GM19193 (cell line): Measurements from ENCODE around the gene PGA5.

Experiments
- POLR2A ChIP-seq: IDR thresholded peaks from 4 replicates; pipeline ENCODE4 v1.6.1; 2011; ENCODE audit not compliant: insufficient read depth, insufficient read length; ENCODE audit errors: extremely low read depth

The PGA5 gene

GRCh38 chr11:61264371-61264770 is 23.4 kb downstream of the PGA5 start:
- TF ChIP-seq POLR2A, result no peak

DNA sequence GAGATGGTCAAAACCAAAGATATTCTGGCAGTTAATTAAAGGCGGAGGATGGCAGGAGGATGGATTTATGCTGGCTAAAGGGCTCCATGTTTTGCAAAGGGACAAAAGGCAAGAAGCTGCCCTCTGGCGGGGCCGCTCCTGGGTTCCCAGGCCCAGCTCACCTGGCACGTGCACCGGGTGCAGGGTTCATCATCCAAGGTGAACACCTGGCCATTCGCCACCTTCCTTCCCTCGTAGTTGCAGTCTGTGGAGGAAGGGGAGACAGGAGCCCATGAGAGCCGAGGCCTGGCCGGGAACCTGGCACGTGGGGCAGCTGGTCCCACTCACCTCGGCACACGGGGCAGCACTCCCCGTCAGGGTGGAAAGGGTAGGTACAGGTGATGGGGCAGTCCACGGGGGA is 23.8 kb downstream of the PGA5 start:
- no peak for TF ChIP-seq POLR2A

DNA sequence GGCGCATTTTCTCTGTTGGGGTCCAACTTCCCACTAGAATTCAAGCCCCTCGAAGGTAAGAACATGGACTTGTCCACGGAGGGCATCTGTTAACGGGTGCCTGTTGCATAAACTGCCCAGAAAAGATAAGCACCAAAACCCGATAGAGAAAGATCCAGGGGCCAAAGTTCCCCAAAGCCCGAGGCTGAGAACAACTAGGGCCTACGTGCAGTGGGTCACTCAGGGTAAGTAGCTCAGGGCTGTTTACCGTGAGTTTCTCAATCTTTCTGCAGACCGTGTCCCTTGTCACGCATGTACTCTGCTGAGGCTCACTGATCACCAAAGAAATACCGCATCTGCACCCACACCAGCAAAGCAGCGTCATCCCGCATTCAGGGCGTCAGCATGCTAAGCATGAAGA is 24.4 kb downstream of the PGA5 start:
- no peak for TF ChIP-seq POLR2A

DNA sequence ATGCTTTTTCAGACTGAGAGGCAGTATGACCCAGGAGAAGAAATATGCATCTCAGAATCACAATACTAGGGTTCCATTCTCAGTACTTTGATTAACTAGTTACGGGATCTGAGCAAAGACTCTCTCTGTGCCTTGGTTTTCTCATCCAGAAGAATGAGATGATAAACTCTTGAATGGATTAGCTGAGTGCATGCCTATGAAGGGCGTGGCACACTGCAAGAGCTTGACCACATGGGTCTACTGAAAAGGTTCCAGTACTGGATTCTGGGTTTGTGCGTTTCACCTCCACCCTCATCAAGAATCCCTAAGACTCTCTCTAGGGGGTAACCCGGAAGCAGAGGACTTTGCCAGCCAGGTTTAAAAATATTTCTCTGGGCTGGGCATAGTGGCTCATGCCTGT is 25.6 kb downstream of the PGA5 start:
- no peak for TF ChIP-seq POLR2A

GRCh38 chr11:61267437-61267841 is 26.5 kb downstream of the PGA5 start:
- TF ChIP-seq POLR2A, result no peak

DNA sequence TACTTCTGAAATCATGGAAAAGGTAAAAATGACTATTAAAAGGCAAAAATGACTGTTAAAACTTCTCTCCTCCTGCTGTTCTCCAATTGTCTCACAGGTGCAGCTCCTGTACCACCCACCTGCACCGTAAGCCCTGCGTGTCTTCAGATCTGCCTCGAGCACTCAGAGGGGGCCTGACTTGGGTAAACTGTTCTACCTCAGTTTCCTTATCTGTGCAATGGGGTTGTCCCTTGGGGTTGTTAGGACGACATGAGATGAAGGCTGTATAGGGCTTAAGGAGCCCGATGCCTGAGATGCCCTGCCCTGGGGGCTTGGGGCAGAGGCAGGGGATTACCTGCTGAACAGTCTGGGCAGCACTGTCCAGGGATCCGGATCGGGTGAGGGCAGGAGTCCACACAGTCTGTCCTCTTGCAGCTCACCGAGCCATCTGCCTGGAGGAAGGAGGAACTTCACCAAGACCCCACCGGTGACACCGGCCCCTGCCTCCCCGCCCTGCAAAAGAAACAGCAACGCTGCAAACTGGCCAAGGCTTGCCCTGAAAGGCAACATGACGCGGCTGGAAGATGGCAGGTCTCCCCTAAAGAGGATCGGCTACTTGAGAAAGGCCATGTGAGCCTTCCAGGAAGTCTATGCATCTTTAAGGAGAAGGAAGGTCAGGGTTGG is 27.7 kb downstream of the PGA5 start:
- no peak for TF ChIP-seq POLR2A

DNA sequence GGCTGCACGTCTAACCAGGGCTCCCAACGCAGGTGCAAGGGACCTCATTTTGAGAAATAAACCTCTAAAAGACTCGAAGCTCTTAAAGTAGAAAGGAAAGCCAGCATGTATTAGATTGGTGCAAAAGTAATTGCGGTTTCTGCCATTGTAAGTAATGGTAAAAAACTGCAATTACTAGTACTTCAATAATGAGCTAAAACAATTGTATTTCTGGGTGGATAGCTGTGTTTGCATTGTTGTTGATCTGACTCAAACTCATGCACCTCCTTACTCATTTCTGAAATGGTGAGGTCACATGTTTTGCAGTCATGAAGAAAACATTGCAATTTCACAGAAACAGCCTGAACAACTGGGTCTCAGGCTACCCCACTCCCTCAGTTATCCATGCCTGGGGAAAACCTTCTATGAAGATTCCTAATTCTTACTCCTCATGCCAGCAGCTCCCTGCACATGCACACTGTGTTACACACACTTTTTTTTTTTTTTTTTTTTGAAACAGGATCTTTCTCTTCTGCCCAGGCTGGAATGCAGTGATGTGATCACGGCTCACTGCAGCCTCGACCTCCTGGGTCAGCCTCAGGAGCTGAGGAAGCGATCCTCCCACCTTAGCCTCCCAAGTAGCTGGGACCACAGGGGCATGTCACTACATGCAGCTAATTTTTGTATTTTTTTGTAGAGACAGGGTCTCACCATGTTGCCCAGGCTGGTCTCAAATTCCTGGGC is 29.5 kb downstream of the PGA5 start:
- no peak for TF ChIP-seq POLR2A

DNA sequence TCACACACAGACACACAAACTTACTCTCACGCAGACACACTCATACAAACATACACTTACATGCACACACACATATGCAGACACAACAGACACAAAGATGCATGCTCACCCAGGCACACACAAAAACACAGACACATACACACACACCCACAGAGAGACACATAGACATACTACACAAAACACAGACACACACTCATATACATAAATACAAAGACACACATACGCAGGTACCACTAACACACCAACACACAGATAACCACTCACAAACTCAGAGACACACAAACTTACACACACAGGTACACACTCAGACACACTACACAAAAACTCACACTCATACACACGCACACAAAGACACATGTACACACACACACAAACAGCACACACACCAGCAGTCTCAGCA is 31.8 kb downstream of the PGA5 start:
- TF ChIP-seq POLR2A, result no peak

GRCh38 chr11:61273178-61274078 is 32.5 kb downstream of the PGA5 start:
- no peak for TF ChIP-seq POLR2A

GRCh38 chr11:61274084-61274483 is 33.1 kb downstream of the PGA5 start:
- TF ChIP-seq POLR2A, result no peak

DNA sequence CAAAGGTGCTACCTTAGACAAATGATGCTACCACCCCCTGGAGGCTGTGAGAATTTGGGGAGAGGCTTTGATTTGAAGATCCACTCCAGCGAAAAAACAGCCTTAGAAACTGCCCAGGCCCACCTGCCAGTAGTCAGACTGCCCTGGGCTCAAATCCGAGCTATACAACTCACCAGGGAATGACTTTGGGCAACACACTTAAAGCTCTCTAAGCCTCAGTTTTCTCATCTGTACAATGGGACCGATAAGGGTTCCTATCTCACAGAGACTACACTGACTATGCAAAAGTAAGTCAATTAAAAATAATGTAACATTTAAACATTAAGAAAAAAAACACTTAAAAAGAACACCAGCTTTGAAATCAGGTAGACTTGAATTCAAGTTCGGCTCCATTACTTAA is 34.2 kb downstream of the PGA5 start:
- no peak for TF ChIP-seq POLR2A

DNA sequence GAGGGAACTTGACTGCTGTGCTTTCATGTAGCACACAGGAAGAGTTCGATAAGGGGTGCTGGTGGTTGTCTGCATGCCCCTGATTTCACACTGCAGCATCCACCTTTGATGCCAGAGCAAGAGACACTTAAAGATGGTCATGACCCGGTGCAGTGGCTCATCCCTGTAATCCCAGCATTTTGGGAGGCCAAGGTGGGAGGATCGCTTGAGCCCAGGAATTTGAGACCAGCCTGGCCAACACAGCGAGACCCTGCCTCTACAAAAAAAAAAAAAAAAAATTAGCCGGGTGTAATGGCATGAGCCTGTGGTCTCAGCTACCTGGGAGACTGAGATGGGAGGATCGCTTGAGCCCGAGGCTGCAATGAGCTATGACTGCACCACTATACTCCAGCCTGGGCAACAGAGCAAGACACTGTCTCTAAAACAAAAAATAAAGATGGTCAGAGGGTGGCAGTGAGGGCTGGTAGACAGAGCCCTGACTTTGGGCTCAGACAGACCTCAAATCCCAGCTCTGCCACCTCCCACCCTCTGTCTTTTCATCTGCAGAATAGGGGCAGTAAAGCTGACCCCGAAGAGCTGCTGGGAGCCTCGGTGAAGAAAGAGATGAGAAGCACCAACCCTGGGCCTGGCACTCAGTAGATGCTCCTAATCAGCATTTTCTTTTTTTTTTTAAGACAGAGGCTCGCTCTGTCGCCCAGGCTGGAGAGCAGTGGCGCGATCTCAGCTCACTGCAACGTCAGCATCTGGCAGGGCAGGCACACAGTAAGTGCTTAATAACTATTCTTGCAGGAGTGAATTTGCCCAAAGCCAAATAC is 36.4 kb downstream of the PGA5 start:
- no peak for TF ChIP-seq POLR2A

DNA sequence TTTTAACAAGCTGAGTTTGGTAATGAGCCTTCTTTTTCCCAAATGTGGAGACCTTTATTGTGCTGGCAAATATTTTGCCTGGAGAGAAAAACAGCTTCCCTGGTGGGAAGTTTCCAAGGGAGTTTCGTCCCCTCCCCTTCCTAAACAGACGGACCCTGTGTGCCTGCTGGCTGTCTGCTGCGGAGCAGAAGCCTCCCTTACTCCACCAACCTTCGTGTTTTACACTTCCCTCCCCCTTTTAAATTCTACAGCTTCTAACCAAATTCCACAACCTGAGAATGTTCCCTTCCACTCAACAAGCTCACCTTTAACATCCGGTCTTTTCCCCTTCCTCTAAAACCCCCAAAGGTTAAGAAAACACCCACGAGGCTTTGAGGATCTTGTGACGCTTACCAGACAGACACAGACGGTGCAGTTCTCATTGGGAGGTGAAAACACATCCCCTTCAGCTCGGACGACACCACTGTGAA is 37.1 kb downstream of the PGA5 start:
- TF ChIP-seq POLR2A, result no peak

DNA sequence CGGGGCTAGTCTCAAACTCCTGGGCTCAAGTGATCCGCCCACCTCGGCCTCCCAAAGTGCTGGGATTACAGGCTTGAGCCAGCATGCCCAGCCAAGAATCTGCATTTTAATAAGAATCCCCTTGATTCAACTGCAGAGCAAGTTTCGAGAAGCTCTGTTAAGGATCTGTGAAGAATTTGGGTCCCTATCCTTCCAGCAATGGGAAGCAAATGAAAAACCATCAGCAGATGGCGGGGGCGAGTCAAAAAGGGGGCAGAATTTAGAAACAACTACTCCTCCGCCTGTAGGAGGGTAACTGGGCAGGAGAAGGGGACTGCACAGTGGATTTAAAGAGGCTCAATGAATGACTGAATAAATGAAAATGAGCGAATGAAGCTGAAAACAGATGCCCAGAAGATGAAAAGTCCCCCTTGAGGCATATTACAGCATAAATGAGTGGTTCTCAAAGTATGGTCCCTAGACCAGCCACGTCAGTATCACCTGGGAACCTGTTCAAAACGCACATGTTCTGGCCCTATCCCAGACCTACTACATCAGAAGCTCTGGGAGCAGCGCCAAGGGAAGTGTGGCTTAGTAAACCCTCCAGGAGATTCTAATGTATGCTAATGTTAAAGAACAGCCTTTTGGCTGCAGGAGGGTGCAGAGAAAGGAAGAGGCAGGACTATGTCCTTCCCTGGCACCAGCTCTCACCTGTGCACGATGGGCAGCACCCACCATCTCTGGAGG is 39.1 kb downstream of the PGA5 start:
- TF ChIP-seq POLR2A, result no peak
